ENCODE measurements around the gene ZP4.

The ZP4 gene, protein sequence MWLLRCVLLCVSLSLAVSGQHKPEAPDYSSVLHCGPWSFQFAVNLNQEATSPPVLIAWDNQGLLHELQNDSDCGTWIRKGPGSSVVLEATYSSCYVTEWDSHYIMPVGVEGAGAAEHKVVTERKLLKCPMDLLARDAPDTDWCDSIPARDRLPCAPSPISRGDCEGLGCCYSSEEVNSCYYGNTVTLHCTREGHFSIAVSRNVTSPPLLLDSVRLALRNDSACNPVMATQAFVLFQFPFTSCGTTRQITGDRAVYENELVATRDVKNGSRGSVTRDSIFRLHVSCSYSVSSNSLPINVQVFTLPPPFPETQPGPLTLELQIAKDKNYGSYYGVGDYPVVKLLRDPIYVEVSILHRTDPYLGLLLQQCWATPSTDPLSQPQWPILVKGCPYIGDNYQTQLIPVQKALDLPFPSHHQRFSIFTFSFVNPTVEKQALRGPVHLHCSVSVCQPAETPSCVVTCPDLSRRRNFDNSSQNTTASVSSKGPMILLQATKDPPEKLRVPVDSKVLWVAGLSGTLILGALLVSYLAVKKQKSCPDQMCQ

GRCh38 chr1:237890822-237891221, at the start of gene ZP4:
ZP4 (minus strand) TSS chr1:237890922; CDS start chr1:237890635, 287 bp downstream.
- DNase-seq (ENCODE audit: extremely low read depth in 1 of 2, low read depth in 1 of 2), result no peak

GRCh38 chr1:237938553-237938952, 47.8 kb upstream of the ZP4 start:
- no peak for DNase-seq (ENCODE audit: extremely low read depth in 1 of 2, low read depth in 1 of 2)

GRCh38 chr1:237938068-237938467, 47.3 kb upstream of the ZP4 start:
- no peak for DNase-seq (ENCODE audit: extremely low read depth in 1 of 2, low read depth in 1 of 2)

GRCh38 chr1:237932816-237933215, 42.1 kb upstream of the ZP4 start:
- DNase-seq (ENCODE audit: extremely low read depth in 1 of 2, low read depth in 1 of 2), result no peak

GRCh38 chr1:237931581-237931980, 40.9 kb upstream of the ZP4 start:
- DNase-seq (ENCODE audit: extremely low read depth in 1 of 2, low read depth in 1 of 2), result no peak

- no peak for DNase-seq (ENCODE audit: extremely low read depth in 1 of 2, low read depth in 1 of 2)
Measured at GRCh38 chr1:237927198-237927597, 36.5 kb upstream of the ZP4 start.

GRCh38 chr1:237921306-237921705, 30.6 kb upstream of the ZP4 start:
- DNase-seq (ENCODE audit: extremely low read depth in 1 of 2, low read depth in 1 of 2), result no peak

DNA sequence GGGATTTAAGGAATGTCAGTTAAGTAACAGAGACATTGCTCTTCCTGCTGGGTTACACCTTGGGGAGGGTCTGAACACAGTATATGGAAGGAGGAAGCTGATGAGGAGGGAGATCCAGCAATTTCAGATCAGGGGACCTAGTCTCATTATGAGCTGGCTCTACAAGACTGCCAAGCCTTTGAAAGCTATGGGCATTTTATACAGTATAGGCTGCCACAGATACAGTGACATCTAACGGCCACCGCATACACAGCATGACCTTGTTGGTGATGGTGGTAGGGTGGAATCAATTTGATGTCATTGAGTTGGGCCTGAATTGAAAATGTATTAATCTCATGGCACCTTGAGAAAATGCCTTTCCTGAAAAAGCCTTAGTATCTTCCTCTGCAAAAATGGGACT, 22.6 kb upstream of the ZP4 start:
- DNase-seq (ENCODE audit: extremely low read depth in 1 of 2, low read depth in 1 of 2), result no peak

- DNase-seq (ENCODE audit: extremely low read depth in 1 of 2, low read depth in 1 of 2), result no peak
Measured at GRCh38 chr1:237911911-237912310, 21.2 kb upstream of the ZP4 start.

DNA sequence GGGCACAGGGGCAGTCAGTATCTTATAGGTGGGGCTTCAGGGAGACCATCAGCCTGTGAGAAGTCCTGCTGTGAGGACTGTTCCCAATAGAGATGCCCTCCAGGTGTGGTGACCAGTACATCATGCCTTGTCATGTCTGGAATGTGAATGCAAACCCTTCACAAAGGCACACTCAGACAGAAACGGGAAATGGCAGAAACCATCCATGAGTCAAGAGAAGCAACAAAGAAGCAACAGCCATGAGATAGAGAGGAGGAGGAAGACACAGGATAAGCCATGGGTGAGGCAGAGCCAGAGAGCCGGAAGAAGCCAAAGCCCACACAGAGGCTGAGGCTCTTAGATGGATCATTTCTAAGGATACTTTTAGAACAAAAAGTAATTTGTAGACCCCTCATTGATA, 20.1 kb upstream of the ZP4 start:
- no peak for DNase-seq (ENCODE audit: extremely low read depth in 1 of 2, low read depth in 1 of 2)

GRCh38 chr1:237903961-237904360, 13.2 kb upstream of the ZP4 start:
- DNase-seq (ENCODE audit: extremely low read depth in 1 of 2, low read depth in 1 of 2), result no peak

GRCh38 chr1:237902960-237903743, 12.4 kb upstream of the ZP4 start:
- DNase-seq (ENCODE audit: extremely low read depth in 1 of 2, low read depth in 1 of 2), result no peak

DNA sequence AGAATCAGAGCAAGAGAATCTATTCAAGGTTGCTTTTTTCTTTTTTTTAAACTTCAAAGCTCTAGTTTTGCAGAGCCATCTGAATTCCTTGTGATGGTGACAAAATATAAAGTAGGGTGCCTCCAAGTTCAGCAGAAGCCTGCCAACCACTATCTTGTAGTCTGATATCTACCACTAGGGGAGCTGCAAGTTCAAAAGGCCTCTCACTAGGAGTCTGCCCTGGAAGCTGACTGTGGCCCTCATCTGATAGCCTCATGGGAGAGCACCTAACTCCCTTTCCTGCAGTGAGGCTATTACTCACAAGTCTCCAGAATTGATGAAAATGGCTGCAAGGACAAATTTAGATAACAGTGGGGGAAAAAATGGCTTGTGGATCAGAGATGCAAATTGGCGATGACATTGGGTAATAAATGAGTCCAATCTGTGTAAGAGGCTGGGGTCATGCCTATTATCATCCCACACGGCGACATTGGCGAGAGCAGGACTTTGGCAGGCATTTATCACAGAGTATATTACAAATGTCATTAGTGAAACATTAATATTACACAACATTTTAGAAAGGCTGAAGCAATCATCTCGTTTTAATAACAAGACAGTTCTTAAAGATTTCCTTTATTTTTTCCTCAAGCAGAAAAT, 10.7 kb upstream of the ZP4 start:
- no peak for DNase-seq (ENCODE audit: extremely low read depth in 1 of 2, low read depth in 1 of 2)

- DNase-seq (ENCODE audit: extremely low read depth in 1 of 2, low read depth in 1 of 2), result no peak
Measured at GRCh38 chr1:237895630-237896029, 4.9 kb upstream of the ZP4 start.

GRCh38 chr1:237894131-237894530, 3.4 kb upstream of the ZP4 start:
- DNase-seq (ENCODE audit: extremely low read depth in 1 of 2, low read depth in 1 of 2), result no peak

- DNase-seq (ENCODE audit: extremely low read depth in 1 of 2, low read depth in 1 of 2), result no peak
Measured at GRCh38 chr1:237891979-237892378, 1.3 kb upstream of the ZP4 start.

DNA sequence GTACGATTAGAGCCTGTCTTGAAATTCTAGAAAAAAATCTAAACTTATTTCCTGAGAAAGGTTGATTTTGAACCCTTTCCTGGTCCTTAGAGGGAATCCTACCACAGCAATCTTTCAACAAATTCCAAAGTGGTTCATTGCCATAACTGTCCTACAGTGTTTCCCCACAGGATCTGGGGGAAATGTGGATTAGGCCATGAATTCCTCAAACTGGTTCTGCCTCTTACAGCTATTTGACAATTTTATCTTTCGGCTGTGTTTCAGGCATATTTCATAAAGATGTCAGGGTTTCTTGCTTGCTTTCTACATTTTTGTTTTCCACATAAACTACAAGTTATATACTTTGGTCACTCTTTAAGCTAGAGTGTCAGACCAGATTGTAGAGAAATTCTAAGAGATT, 544 bp upstream of the ZP4 start:
- no peak for DNase-seq (ENCODE audit: extremely low read depth in 1 of 2, low read depth in 1 of 2)

DNA sequence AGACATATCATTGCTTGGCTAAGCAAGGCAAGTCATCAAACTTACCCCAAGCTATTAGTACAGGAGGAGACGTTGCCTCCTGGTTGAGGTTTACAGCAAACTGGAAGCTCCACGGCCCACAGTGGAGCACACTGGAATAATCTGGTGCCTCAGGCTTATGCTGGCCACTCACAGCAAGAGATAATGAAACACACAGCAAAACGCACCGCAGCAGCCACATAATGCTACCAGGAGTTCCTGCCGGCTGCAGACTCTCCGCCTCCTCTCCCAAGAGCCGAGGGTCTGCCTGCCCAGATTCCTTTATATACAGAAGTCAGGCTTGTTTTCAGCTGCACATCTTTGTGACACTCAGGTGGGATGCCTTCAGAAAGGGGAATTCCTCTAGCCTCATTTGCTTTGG, 306 bp downstream of the ZP4 start:
- DNase-seq (ENCODE audit: extremely low read depth in 1 of 2, low read depth in 1 of 2), result no peak

GRCh38 chr1:237888143-237888542, 2.6 kb downstream of the ZP4 start:
- DNase-seq (ENCODE audit: extremely low read depth in 1 of 2, low read depth in 1 of 2), result no peak

- no peak for DNase-seq (ENCODE audit: extremely low read depth in 1 of 2, low read depth in 1 of 2)
Measured at GRCh38 chr1:237887542-237887941, 3.2 kb downstream of the ZP4 start.

GRCh38 chr1:237884237-237884636, 6.5 kb downstream of the ZP4 start:
- DNase-seq (ENCODE audit: extremely low read depth in 1 of 2, low read depth in 1 of 2), result no peak

Measured in activated CD8-positive, alpha-beta memory T cell treated with anti-CD3 and anti-CD28 coated beads for 1 hour (primary cell).